GM19240 (cell line): Measurements from ENCODE around the gene KCNQ1.
A peak's percentile ranks its signal among the peaks of the same experiment; 100 is the strongest.

ENCODE experiments used
- DNase-seq: peaks from one replicate; pipeline ENCODE4 v3.0.0; 2011; ENCODE audit warnings: low spot score; ENCODE audit not compliant: insufficient read length

The KCNQ1 gene

DNA sequence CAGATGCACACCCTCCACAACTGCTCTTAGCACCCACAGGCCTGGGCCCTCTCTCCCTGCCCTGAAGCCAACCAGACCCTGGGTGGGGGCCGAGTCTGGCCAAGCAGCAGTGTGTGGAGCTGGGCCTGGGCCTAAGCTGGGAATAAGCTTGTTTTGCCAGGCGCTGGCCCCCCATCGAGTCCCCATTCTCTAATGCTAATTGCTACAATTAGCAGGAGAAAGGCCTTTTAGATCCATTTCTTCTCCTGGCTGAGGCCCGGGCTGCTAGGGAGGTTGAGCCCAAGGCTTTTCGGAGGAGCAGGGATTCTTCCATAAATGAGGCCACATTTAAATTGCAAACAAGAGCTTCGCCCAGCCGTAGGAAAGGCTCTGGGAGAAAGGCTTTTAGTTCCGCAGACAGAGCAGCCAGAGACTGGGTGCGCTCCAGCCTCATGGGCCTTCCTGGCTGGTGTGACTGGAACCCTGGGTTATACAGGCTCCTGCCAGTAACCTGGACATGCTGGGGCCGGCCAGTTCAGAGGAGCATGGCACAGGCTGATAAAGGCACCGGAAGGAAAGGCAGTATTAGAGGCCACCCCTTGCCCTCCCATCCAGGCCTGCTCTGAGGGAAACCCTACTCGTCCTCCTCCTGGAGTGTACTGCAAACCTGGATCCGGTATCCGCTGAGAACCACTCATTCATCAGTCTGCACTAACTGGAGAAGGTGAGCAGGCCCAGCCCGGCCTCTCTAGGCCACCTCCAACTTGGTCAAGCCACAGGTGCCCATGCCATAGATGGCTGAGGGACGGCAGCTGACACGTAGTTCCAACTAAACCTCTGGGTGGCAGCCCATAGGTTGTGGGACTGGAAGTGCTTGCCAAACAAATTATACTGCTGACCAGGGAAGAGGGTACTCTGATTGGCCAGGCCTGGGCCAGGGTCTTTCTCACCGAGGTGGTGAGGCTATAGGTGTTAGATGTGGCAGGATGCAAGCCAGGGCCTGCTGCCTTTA, 248.8 kb downstream of the KCNQ1 start:
- DNase-seq = no peak

DNA sequence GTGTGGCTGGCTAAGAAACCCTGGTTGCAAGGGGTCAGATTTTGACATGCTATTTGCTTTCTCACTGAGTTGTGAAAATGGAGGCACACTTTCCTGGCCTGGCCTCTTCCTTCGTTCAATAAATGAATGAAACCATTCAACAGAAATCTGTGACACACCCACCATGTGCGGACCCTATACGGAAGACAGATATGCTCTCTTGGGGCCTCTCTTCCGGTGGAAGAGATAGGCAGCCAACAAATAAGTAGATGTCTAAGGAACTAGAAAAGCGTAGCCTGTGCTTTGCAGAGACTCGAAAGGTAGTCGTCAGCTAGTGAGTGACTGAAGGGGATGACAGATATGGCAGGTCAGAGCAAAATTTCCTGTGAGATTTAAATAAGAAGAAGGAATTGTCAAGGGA, 249.7 kb downstream of the KCNQ1 start:
- no peak for DNase-seq

DNA sequence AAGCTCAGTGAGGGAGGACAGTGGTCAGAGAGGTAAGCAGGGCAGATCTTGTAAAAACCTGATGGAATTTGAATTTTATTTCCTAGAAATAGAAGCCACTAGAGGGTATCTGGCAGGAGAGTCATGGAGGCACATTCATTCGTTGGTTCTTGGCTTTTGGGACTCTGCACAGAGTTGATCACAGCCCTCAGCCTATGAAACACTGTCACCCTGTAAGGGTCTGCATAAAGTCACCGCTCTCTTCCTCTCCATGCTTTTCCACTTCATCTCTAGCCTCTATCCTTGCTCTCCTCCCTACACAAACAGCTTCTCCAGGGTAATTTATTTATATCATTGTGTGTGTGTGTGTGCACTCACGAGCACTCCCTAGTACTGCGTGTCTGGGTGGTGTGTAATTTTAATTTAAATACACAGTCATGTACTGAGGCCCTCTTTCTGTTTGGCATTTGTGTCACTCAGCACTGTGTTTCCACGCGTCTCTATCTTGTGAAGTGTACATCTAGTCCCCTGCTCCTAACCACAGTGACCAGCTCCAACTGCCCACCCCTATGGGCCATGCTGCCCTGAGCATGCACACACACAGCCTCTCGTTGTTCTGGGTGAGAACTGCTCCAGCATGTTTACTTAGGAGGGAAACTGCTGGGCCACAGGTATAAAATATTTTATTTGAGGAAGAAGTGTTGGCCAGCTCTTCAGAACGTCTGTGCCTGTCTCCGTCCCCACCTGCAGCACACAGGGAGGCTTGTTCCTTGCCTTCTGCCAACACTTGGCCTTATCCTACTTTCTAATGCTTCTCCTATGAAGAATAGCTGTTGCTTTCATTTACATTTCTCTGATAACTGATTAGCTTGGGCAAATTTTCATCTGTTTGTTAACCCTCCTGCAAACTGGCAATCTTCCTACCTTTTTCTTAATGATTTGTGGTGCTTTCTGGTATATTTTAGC, 250.5 kb downstream of the KCNQ1 start:
- DNase-seq = no peak

DNA sequence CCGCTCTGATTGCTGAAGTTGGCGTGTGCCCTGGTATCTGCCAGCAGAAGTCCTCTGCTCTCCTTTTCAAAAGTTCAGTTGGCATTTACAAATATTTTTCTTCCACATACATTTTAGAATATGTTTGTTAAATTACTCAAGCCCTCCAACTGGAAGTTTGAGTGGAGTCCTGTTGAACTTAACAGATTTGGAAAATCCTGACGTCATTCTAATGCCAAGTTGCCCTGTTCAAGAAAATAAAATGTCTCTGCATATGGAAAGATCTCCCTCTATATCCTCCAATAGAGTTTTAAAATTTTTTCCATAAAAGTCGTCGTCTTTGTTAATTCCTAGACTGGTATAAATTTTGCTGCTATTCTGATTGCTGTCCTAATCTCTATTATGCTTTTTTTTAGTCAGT, 251.6 kb downstream of the KCNQ1 start:
- DNase-seq = no peak

DNA sequence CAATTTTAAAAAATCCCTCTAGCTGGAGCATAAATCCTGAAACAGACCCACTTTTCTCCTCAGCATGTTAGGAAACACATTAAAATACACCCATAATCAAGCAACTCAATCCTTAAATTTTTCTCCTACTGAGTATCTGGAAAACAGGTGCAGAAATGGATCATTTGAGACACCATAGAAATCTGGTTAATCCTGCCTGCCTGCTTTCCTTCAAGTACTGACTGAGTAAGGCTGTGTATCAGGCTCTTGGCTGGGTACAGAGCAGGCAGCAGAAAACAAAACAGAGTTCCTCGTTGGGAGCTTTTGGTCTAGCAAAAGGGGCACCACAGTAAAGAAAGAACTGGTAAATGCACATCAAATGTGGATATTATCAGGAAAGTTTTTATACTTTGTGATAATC, 253.1 kb downstream of the KCNQ1 start:
- no peak for DNase-seq

DNA sequence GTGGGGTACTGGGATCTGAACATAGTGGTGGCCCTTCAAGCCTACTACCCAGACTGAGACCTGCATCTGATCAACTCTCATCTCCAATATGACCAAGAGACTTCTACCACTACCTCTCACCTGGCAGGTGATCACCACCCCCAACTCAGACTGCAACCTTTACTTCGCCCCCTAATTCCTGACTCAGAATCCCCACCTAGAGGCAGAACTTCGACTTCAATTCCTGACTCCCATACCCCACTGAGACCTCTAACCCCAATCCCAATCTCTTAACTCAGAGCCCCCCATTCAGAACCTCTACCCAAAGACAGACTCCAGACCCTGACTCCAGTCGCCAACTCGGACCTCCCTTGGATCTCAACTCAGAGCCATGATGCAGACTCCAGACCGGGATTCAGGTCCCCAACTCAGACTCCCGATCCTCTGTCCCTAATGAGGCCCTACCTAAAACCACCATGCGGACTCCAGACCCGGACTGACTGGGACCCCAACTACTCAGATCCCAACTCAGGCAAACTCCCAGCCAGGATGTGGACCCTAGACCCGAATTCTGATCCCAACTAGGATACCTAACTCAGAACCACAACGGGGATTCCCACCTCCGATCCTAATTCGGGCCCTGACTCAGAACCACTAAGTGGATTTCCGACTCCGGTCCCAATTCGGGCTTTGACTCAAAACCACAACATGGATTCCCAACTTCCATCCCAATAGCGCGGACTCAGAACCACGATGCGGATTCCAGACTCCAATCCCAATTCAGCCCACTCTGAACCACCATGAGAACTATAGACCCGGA, 253.8 kb downstream of the KCNQ1 start:
- no peak for DNase-seq

DNA sequence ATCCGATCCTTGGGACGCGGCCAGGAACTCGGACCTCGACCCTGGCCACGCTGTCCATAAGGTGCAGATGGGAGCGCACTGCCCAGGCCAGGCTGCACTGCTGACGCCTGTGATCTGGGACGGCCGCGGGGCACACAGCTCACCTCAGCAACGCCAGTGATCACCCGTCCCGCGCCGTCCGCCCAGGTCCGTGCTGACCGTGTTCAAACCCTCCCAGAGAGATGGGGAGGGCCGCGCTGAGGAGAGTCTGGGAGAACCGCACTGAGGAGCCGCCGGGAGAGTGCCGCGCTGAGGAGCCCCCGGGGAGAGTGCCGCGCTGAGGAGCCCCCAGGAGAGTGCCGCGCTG, 254.3 kb downstream of the KCNQ1 start:
- no peak for DNase-seq

DNA sequence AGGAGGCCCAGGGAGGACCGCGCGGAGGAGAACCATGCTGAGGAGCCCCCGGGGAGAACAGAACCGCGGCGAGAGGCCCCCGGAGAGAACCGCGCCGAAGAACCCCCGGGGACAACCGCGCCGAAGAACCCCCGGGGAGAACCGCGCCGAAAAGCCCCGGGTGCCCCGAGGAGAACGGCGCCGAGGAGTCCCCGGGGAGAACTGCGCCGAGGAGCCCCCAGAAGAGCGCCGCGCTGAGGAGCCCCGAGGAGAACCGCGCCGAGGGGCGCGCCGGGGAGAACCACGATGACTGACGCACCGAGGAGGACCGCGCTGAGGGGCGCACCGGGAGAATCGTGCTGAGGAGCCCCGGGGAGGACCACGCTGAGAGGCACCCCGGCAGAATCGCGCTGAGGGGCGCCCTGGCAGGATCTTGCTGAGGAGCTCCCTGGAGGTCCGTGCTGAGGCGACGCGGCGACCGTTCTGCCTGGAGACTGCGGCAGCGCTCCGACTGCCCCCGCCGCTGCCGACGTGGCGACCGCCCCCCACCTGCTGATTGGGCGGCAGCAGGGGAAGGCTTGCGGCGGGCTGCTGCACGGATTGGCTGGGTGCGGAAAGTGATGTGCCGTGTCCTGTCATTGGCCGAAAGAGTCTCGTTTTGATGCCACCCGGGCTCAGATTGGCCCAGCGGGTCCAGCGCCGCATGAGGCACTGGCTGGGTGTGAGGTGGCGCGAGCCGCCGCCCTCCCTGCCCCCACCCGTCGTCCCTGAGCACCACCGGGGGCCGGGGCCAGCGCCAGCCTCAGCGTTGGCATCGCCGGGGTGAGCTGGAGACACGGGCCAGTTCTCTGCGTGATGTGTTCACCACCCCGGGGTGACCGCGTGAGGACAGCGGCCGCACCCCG, 255.0 kb downstream of the KCNQ1 start, which contains the start of gene KCNQ1OT1:
KCNQ1OT1 (minus strand) TSS at position 464 of the 884 bp plus-strand sequence.
- DNase-seq = peak; percentile 89

DNA sequence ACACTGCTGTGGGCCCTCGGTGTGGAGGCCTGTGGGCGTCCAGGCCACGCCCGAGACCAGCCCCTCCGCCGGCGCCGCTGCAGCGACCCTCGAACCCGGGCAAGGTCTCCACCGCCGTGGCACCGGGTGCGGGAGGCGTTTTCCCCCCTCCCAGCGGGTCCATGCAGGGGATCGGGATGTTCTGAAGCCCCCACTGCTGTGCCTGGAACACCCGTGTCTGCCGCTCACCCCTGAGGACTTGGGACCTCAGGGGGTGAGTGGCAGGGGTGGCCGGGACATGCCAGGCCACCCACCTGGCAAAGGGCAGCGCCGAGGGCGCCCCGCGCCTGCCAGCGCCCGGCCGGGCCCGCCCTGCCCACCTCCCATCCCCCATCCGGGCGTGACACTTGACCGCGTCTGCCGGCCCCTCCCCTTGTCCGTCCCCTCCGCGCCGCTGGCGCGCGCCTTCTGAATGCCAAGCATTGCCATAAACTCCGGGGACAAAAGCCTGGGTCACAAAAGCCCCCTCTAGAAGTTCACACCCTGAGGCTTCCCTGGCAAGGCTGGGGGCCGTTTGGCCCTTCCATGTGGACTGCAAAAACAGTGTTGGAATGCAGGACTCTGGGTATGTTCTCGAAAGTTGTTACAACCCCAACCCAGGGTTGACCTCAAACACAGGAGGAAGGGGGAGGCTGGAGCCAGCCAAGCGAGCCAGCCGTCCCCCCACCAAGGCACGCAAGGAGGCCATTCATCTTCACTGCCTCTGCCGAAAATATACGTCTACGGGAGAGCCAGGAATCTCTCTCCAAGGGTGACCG, 255.8 kb downstream of the KCNQ1 start:
- DNase-seq = no peak

DNA sequence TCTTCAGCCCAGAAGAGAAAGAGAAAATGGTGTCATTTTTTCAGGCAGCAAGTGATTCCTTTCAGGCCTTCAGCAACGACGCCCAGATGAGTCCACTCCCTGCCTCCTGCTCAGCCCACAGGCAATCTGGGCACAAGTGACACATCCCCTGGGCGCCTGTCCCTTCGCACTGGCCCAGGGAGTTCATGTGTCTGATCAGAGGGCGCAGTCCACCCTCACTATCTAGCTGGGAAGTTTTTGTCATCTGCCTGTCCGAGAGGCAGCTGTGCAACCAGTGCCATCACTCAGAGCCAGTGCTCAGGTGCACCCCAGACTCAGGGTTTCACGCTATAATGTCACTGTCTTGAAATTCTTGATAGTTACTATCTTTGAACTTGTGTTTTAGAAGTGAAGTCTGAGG, 256.4 kb downstream of the KCNQ1 start:
- DNase-seq = no peak

DNA sequence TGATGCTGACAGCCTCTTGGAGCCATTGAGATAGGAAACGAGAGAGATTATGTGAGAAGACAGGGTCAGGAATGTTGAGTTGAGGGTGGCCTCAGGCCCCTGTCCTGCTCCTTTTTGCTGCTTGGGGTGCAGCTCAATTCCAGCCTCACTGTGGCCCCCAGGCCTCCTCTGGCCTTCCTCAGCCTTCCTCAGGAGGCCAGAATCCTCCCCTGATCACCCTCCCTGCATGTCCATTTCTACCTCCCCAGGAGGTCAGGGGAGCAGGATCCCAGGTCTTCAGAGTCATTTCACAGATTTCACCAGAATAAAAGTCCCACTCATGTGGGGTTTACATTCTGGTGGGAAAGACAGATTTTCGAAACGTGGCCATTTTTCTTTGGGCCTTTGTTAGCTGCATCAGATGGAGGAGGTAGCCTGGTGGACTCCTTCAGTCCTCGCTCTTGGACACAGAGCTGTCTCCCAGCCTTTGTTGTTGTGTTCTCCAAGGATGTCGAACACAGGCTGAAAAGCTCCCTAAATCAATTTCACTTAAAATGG, 257.2 kb downstream of the KCNQ1 start:
- DNase-seq = no peak

DNA sequence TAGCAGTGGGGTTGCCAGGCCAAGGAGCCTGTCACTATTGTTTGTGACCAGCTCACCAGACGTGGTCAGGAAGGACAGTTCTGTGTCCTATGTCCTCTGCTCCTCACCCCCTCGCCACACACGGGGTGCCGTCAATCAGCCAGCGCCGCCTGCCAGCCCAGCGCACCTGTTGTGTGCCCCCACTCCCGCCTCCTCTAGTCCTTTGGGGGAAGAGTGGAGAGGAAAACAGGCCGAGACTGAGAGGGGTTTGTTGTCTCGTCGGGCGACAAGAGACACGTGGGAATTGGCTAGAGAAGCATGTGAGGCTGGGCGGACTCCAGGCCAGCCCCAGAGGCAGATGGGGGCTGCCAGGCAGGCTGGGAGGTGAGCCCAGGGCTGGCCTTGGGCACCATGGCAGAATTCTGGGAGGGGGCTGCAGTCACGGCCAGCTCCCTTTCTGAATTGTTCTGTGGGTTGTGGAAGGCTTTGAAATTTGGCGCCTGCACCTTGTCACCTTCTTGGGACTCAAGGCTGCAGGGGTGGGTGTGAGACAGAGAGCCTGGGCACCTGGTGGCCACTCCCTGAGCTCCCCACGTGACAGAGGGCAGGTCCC, 258.1 kb downstream of the KCNQ1 start:
- no peak for DNase-seq

DNA sequence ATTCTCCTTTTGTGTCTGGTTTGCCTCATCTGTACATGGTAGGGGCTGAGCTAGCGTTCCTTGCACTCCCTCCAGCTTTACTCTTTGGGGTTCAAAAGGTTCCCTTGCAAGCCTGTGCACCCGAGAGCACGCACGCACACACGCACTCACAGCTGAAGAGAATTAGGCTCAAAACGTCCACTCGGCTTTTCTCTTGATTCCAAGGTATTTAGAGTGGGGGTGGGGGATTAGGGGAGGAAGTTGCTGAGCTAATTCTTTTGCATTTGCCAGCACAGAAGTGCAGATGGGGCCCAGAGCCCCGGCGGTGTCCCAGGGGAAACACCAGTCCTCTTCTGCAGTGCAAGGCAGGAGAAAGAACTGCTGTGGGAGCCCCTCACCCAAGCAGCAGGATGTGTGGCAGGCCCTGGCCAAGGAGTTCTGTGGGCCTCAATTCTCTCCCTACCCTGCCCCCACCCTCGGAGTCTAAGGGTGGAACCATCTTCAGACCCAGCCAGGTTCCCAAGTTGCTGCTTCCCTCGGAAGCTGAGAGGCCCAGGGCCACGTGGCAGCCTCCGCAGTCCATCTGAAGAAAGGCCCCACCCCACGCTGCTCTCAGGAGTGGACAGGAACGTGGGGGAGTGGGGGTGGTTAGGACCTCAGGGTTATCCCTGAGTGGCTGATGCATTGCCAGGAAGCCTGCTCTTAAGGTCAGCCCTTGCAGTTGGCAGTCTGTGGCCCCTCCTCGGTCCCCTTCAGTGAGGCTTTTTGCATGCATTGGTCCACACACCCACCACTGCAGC, 258.7 kb downstream of the KCNQ1 start:
- DNase-seq = no peak

DNA sequence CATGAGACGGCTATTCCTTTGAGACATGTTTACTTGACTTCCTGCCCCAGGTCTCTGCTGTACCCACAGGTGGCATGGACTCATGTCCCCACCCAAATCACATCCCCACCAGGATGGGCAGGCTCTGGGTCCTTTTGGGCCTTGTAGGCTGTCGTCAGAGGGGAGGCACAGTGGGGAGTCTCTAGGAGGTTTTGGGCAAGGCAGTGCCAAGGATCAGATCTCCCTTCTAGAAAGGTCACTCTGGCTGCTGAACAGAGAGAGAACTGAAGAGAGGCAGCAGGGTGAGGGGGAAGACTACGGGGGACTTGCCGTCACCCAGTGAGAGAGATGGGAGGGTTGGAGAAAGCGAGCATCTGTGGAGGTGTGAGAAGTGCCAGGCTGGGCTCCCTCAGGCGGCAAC, 259.5 kb downstream of the KCNQ1 start:
- no peak for DNase-seq

DNA sequence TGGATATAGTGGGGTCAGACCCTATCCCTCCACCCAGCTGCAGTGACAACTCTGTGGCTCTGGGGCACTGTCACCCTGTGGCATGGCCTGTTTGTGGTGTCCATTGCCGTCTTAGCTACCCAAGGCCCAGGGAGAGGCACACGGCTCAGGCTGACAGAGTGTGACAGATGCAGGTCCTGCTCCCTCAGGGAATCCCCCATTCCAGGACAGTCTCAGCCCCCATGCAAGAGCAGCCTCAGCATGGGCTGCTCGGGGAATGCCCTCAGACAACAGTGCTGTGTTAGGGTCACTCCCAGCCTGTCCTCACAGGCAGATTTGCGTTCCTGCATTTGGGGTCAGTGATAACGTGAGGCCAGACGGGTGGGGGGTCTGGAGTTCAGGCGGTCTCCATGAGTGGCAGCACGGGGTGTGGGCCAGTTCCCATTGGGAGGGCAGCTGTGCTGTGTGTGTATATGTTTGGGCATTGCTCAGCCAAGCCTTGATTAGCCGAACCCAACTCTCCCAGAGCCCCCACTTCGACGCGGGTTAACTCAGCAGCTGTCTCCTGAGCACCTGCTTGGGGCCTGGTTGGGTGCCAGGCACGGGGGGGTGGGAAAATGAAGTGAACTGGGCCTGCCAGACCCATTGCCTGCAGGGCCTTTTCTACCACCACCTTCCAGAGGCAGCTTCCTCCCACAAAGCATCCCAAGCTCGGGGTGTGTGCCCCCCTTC, 260.2 kb downstream of the KCNQ1 start:
- no peak for DNase-seq

DNA sequence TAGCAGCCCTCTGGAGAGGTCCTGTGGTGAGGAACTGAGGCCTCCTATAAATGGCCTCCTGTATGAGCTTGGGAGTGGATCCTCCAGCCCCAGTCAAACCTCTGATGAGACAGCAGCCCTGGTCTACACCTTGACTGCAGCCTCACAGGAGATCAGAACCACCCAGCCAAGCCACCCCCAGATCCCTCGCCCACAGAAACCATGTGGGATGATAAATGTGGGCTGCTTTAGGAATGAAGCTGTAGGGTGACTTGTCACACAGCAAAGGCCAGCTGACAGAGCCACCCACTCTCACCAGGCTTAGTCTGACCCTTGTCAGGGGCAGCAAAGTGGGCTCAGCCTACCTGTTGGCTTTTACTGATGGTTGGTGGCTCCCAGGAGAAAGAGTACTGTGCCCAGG, 261.5 kb downstream of the KCNQ1 start:
- no peak for DNase-seq

DNA sequence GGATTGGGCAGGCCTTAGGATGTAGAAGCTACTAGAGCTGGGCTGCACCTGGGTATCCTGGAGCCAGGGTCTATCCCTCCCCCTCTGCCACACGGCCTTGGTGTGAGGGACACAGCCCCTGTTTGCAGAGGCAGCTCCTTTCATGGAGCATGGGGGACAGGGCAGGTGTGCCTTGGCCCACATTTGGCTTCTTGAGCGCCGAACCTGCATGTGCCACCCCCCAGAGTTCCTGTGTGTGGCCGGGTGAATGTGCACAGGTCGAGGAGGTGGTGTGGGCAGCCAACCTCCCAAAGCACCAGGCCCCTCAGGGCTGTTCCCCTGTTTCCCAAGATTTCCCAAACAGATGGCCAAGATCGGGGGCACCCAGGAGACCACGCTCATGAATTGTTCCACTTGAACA, 262.9 kb downstream of the KCNQ1 start:
- DNase-seq = no peak
